GM21786 (cell line): ENCODE results near the gene TIMM8A.
A peak's percentile ranks its signal among the peaks of the same experiment; 100 is the strongest.

ENCODE experiments used
- ATAC-seq: cut with Tn5 transposase; IDR thresholded peaks from one replicate; pipeline ENCODE4 v1.9.1; 2021; ENCODE audit not compliant: unreplicated experiment

Gene TIMM8A, protein sequence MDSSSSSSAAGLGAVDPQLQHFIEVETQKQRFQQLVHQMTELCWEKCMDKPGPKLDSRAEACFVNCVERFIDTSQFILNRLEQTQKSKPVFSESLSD

DNA sequence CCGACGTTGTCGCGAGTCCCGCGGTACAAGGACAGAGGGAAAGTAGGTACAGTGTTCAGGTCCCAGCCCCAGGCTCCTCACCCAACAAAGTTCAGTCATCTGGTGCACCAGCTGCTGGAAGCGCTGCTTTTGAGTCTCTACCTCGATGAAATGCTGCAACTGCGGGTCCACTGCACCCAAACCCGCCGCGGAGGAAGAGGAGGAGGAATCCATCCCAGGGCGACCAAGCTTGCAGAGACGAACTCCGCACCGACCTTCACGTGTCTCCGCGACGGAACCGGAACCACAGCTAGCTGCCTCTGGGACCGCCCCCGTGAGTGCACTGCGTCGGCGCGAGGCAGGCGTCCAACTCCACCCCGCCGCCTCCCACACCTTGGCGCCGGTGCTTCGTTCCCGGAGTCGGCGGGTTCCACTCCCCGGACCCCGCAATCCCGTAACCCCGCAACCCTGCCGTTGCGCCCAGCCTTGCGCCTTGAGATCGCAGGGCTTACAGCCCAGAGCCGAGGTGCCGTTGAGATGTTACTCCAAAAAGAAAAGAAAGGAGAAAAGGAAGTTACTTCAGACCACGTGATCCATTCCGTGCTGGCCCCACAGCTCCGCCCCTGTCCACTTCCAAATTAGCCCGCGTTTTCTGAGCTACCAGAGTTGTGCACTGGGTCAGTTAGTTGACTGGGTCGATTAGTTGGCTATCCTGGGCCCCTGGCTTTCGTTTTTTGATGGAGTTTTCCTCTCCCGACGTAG lies at the start of gene TIMM8A:
Gene TIMM8A, minus strand, starts transcription at position 291 of the 741 bp plus-strand sequence. Its CDS starts 78 bp downstream, at position 213.
- ATAC-seq: peak; percentile 96

DNA sequence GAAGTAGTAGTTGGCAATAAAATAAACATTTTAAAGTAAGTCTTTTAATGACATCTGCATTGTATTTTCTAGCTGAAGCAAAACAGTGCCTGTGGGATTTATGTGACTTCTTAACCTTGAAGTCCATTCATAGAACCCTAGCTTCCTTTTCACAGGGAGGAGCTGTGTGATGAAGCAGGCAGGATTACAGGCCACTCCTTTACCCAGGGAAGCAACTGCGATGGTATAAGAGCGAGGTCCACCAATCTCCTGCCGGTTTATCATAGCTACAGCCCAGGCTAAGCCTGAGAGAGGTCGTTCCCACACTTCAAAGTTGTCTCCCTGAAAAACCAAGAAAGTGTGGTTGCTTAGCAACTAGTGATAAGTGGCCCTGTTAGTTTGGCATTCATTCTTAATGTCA lies 49.2 kb upstream of the TIMM8A start:
- ATAC-seq: no peak

DNA sequence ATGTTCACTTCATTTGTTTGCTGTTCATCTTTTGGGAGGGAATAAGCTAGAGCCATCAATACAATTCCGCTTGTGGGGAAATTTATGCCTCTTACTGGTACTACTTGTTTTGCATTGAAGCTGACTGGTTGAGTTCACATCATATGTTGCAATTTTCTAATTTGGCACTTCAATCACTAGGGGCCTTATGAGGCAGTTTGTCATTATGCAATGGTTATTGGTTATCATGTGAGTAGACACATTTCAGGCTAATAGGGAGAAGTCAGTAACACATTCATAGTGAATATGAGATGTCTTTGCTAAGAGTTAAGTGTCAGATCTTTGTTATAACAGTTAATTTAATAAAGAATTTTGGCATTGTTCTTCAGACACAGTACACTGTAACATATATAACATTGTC lies 47.2 kb upstream of the TIMM8A start:
- no peak for ATAC-seq

DNA sequence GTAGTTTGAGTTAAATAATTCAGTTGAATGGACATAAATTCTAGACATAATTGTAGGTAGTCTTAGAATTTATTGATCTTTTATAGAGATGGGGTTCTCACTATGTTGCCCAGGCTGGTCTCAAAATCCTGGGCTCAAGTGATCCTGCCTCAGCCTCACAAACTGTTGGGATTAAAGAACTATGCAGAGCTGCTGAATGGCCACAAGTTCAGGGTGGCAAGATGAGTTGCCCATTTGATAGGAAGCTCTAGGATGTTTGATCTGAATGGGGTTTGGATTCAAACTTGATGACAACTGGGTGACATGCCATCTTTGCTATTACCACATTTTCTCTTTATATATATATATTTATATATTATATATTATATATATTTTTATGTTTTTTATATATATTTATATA lies 45.8 kb upstream of the TIMM8A start:
- no peak for ATAC-seq

DNA sequence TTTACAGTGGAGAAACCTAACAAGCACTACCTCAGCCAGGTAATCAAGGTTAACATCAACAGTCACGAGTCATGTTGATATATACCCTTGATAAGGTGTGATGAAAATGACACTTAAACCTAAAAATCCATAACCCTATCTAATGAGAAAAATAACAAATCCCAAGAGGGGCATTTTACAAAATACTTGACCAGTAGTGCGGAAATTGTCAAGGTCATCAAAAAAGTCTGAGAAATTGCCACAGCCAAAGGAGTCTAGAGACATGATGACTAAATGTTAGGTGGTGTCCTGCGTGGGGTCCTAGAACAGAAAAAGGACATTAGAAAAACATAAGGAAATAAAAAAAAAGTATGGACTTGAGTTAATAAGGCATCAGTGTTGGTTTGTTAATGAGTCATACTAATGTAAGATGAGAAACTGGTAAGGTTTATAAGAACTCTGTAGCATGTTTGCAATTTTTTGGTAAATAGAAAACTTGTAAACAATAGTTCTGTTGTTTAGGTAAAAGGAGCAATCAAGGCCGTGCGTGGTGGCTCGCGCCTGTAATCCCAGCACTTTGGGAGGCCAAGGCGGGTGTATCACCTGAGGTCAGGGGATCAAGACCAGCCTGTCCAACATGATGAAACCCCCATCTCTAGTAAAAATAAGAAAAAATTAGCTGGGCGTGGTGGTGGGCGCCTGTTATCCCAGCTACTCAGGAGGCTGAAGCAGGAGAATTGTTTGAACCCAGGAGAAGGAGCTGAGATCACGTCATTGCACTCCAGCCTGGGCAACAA lies 45.2 kb upstream of the TIMM8A start:
- ATAC-seq: no peak

DNA sequence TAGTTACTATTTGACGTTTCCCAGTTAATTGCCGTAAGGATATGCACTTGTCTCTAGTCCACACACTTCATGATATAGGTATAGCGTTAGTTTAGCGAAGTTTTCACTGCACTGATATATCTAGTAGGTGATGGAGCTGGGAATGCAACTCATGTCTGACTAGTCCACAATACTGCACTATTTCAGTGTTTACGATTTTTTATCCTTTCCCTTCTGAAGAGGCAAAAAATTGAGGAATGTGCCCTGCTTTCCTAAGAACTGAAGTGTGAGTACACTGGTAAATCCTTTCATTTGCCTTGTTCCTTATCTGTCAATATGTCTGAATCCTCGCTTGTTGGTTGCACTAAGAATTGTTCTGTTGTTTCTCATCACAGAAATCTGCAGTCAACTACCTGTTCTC lies 43.3 kb upstream of the TIMM8A start:
- ATAC-seq: no peak

DNA sequence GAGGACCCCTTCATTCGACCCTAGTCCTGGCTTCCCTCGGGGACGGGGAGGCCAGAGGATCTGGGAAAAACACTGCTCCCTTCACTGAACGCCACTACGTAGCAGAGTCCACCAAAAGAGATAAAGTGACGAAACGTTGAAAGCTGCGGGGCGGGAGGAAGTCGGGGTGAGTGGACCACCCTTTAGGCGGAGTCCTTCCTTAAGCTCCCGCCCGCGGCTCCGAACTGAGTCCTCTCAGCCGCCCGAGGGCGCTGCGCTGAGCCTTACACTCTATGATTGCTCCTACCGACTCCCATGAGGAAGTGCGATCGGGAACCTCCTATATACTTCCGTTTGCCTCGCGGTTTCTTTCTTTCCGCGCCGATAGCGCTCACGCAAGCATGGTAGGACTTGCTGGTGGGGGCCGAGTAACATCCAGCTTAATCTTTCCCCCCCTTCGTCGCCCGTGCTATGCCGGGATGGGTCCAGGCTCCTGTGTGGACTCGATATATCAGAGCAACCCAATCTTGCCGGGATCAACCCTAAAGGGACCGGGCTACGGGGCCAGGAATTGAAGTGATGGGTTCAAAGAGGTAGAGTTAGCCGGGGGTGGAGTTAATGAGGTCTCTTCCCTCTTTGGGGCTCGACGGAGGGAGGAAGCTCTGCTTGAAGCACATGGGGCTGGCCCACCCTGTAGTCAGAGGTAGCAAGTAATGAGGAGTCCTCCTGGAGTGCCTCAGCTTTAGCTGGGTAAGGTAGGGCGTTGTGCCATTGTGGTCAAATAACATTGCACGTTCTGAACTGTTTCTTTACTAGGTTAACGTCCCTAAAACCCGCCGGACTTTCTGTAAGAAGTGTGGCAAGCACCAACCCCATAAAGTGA lies 42.4 kb upstream of the TIMM8A start, which contains the start of gene RPL36A:
Gene RPL36A, plus strand, starts transcription at position 348 of the 862 bp plus-strand sequence. Its CDS starts 33 bp downstream, at position 381.
- ATAC-seq: peak; percentile 75

DNA sequence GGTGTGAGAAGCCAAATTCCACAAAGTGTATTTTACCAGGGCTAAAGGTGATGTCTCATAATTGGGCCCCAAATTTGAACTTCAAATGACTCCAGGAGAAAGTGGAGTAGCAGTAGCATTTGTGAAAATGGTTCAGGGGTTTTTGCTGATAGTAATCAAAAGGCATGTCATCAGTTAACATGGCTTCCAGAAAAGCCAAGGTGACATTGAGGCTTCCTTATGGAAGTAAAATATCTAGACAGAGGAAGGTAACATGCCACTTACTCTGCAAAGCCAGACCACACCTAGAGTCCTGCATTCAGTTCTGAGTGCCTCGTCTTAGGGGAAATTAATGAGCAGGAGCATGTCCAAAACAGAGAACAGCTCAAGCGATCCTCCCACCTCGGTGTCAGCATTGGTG lies 40.1 kb upstream of the TIMM8A start:
- no peak for ATAC-seq

DNA sequence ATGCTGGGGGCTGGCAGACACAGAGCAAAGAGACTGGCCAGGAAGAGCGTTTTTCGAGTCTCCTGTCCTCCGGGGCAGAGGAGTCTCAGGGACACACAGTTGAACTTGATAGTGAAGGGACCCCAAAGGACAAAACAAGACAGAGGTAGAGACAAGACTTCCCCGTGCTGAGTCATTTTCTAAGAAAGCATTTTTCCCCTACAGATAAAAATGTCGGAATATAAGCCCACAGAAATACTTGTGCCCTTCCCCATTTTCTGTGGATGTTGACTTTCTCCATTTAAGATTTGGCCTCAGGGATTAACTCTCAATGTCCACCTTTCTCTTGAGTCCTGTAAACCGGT lies 38.0 kb upstream of the TIMM8A start:
- ATAC-seq: peak; percentile 0

DNA sequence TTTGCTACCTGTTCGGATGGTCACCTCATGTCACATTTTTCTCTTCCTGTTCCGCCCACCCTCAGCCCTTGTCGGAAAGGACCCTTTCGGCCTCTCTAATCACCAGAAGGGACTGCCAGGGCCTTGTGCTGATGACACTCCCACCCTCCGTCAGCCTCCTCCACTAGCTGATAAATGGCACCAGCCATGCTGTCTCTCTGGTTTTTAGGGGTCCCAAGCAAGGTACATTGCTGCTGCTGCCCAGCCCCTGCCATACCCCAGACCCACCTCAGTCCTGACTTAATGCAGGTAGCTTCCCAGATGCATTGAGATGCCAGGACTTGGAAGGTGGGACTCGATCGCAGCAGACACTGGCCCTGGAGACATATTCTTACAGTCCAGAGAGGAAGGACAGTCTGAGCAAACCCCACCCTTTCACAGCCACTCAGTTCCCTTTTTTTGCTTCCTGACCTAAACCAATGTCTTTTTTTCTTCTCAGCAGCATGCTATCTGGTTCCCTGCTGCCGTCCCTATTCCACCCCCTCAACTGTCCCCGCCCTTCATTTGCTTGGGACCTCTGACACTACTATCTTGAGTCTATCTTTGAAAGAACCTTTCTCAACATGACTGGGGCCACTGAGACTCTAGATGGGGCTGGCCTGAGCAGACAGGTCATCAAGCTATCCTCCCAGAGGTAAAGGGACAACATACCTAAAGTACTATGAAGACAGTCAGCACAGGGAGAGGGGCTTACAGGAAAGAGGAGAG lies 37.4 kb upstream of the TIMM8A start, which contains the start of gene BTK:
Gene BTK, minus strand, starts transcription at position 397 of the 747 bp plus-strand sequence. CDS start 10,907 bp downstream, outside the sequence.
- ATAC-seq: peak; percentile 61

DNA sequence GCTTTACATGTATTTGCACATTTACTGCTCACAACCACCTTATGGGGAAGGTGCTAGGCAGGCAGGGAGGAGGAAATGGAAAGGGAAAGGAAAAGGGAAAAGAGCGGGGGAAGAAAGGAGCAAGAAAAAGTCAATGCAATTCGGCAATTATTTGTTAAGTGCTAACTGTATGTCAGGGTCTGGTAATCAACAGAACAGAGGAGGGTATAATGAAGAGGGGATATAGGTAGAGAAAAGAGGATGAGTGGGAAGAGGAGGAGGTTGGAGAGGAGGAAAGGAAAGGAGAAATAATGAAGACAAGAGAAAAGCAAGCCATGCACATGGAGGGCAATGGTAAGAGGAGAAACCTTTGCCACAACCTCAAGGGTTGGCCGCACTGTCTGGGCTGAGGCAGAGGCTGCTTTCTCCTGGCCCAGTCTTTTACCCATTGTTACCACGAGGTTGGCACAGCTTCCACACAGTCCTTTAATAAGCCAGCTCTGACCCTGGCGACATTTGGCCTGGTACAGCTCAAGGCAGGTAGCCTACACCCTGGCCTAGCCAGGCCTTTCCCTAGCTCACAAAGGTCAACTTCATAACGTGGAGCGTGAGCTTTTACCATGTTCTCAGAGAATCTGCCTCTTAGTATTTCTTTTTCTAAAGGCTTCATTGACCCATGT lies 36.6 kb upstream of the TIMM8A start:
- ATAC-seq: no peak

DNA sequence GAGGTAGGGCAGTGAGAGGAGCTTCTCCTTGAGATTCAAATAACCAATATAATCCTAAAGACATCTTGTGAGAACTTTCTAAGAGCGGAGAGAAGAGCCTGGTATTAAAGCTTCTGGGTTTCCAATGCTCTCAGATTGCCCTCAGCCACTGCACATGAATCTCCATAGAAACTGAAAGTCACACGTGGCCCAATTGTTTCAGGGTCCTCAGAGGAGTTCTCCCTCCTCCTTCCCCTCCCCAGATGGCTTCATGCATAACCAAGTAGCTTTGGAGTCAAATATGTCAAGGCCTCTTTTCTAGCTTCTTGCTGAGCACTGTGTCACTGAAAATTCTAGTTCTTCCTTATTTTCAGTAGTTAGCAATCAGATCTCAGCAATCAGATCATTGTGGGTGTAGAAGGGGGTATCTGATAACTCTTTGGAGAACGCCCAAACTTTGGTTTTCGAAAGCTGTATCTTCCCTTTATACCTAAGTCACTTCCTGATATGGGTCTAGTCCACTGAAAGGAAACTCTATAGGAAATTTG lies 35.2 kb upstream of the TIMM8A start:
- ATAC-seq: peak; percentile 74

DNA sequence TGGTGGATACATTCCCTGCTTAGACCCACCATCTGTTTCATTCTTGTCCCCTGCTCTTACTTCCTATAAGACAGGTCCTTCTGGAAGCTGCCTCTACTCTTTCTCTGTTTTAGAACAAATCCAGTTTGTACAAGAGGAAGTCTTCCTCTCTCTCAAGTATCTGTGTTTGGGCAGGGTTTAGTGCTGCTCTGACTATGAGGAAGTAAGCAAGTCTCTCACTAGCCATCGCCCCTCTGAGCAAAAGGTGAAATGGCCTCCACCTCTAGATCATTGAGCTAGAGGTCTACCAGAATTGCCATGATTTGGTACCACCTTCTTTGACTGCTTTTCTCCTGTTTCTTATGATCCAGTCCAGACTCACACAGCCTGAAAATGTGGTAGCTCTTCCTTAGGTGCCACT lies 29.0 kb upstream of the TIMM8A start:
- ATAC-seq: no peak

DNA sequence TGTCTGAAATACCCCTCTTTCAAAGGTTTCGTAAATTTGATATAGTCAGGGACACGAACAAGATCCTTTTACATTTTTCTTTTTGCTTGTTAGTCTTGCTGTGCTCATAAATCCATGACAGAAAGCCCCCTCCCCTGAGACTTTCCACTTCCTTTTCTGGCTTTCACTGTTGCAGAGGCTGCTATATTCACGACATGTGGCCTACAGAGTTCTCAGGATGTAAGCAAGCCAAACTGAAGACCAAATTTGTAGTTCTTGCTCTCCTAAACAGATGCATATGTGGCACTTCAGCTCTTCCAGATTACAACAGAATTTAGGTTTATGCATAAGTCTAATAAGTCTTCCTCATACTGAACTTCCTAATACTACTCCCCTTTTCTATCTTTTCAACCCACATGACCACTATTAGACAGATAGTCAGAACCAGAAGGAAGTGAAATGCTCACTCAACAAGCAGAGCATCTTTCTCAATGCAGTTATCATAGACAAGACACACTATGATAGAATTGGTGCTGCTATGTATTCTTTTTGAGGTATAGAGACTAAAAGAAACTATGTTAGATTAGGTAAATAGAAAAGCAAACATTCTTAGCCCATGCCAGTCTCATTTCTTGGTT lies 22.5 kb upstream of the TIMM8A start:
- peak; percentile 80 for ATAC-seq

DNA sequence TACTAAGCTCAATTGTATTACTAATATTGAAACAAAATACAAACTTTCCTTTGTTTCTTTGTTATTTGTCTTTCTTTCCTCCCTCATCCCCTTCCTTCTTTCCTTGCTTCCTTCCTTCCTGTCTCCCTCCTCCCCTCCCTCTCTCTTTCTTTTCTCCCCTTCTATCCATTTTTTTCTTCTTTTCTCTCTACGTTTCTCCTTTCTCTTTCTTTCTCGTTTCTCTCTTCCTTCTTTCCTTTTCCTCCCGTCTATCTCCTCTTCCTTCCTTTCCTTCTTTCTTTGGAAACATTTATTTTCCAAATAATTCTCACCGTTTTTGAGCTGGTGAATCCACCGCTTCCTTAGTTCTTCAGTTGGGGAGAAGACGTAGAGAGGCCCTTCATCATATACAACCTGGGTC lies 21.1 kb upstream of the TIMM8A start:
- ATAC-seq: no peak

DNA sequence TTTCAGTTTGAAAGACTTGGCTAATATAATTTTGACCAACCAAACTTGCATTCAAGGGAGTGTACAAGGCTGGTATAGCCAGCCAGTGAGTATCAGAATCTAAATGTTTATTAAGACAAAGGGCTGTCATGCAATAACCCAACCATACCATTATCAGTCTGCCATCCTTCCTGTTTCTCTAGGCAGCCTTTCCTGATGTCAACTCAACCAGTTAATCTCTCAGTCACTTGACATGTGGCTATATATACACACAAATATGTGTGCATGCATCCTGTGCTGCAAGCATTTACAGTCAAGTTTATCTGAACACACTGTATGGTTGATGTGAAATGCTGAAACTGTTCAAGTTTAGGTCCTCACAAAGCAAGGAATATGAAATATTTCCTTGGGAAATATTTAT lies 20.3 kb upstream of the TIMM8A start:
- ATAC-seq: no peak

DNA sequence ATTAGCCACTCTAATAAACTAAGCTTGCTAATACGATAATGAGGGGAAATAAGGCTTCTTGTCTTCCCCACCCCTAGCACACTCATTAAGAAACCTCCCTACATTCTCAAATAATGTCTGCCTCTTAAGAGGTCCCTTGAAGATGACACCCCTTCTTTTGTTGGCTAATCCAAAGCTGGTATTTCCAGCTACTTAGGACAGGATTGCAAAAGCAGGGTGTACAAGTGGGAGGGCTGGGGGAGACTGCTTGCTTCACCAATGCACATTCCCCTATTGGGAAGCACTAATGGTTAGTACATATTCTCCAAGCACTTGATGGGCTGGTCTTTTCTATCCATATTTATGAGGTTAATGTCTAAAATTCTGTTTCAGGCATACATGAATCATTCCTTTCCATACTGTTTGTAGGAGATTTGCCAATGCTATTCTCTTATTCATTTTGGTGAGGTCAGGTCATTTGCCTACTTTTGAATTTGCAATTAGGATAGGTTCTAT lies 16.8 kb upstream of the TIMM8A start:
- ATAC-seq: no peak

DNA sequence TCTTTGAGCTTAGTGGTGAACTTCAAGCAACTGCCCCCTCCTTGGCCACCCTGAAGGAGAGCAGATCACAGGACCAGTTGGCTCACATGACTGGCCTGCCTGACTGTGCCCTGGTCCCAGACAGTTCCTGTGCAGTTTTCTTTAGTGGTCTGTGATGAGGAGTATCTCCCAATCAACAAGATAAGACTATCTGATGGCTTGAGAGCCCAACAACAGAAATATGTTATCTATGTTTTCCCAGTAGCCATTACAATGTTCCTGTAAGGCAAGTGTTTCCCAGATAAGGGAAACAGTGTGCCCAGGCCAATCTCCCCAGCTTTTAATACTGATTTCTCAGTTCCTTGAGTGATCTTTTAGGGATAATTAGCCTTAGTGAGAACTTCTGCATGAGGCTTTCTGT lies 14.2 kb upstream of the TIMM8A start:
- ATAC-seq: no peak

DNA sequence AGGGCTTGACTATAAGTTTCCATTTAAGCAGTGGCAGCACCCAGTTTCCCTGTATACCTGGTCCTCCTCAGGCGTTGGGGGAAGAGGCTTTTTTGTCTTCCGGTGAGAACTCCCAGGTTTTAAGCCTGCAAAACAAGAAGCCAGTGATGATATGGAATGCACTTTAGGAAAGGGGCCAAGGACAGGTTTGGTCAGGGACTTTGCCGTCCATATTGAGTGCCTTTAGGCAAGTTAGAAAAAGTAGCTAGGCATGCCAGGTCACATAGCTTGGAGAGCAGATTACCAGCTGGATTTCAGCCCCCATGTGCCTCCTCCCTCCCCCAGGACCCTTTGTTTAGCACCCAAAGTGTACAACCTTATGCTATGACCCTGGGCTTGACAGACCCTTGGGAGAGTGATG lies 13.6 kb upstream of the TIMM8A start:
- no peak for ATAC-seq
